CD4-positive, alpha-beta T cell treated with Interleukin-1 beta for 1 hour (primary cell): ENCODE measurements around the gene SPSB4.

ENCODE experiments used
- DNase-seq, 2 donors: peaks; one replicate each; pipeline ENCODE4 v3.0.0-alpha.2; 2020 to 2022

Gene SPSB4

GRCh38 chr3:141122455-141123030 lies 71.4 kb downstream of the SPSB4 start:
- no peak for DNase-seq

GRCh38 chr3:141123677-141124410 lies 72.7 kb downstream of the SPSB4 start:
- DNase-seq: no peak

GRCh38 chr3:141124715-141125114 lies 73.6 kb downstream of the SPSB4 start:
- no peak for DNase-seq

- DNase-seq: no peak
Observed at GRCh38 chr3:141125351-141125750, 74.2 kb downstream of the SPSB4 start.

- no peak for DNase-seq
Observed at GRCh38 chr3:141126661-141127343, 75.7 kb downstream of the SPSB4 start.

GRCh38 chr3:141127344-141128125 lies 76.4 kb downstream of the SPSB4 start:
- DNase-seq: no peak

- no peak for DNase-seq
Observed at GRCh38 chr3:141128126-141128777, 77.1 kb downstream of the SPSB4 start.

- no peak for DNase-seq
Observed at GRCh38 chr3:141129049-141129448, 77.9 kb downstream of the SPSB4 start.

- DNase-seq: no peak
Observed at GRCh38 chr3:141129541-141130011, 78.4 kb downstream of the SPSB4 start.

GRCh38 chr3:141143517-141143916 lies 92.4 kb downstream of the SPSB4 start:
- DNase-seq: no peak

- DNase-seq: no peak
Observed at GRCh38 chr3:141146979-141147470, 95.9 kb downstream of the SPSB4 start.

GRCh38 chr3:141147657-141148056 lies 96.5 kb downstream of the SPSB4 start:
- DNase-seq: no peak

GRCh38 chr3:141148169-141148568 lies 97.0 kb downstream of the SPSB4 start:
- no peak for DNase-seq

GRCh38 chr3:141148770-141149169 lies 97.6 kb downstream of the SPSB4 start:
- no peak for DNase-seq

GRCh38 chr3:141150081-141150830 lies 99.1 kb downstream of the SPSB4 start:
- no peak for DNase-seq

GRCh38 chr3:141150931-141151330 lies 99.8 kb downstream of the SPSB4 start:
- no peak for DNase-seq

GRCh38 chr3:141151439-141151838 lies 100.3 kb downstream of the SPSB4 start:
- DNase-seq: no peak

- no peak for DNase-seq
Observed at GRCh38 chr3:141152130-141152529, 101.0 kb downstream of the SPSB4 start.

- no peak for DNase-seq
Observed at GRCh38 chr3:141152801-141153678, 101.9 kb downstream of the SPSB4 start.

- DNase-seq: no peak
Observed at GRCh38 chr3:141153679-141153966, 102.5 kb downstream of the SPSB4 start.

GRCh38 chr3:141164852-141165251 lies 113.7 kb downstream of the SPSB4 start:
- no peak for DNase-seq
